ENCODE measurements around the gene FMOD. TPM values are rescaled to one million over a fixed set of nuclear protein-coding genes. Genes with fewer than 3 reads are reported as not detected.

Gene FMOD
- total RNA-seq, 1 donor from 2014 or later: 4.4 TPM

DNA sequence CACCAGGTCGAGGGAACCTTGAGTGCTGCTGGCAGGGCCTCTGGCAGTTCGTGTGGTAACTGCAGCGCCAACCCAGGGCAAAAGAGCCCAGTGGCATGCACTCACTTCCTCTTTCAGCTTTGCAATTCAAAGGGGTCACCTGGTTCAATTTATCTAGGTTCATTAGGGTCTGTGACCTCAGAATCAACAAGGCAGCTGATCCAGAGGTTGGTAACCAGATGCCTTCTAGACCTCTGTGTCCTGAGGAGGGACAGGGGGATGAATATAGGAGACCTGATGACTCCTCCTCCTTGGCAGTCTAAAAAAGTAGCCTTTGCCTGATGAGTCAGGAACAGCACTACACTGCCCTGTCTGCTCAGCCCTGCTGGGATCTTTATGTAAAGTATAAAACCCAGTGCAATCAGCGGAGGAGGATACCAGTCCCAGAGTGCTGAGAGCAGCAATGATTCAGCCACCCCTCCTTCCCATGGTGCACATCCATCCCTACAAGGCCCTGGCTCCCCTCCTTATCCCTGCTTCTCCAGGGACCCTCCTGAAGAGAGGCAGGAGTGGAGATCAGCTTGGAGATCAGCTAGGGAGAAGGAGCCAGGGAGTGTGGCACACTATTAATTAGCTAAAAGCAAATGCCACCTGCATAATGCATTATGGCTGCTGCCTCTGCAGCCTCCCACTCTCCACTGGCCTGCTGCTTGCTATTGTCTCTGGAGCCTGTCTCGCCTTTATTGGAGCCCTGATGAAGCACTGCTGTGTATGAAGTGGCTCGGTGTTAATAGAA is 11.2 kb upstream of the FMOD start:
- no peak for DNase-seq (ENCODE audit: low read depth)

DNA sequence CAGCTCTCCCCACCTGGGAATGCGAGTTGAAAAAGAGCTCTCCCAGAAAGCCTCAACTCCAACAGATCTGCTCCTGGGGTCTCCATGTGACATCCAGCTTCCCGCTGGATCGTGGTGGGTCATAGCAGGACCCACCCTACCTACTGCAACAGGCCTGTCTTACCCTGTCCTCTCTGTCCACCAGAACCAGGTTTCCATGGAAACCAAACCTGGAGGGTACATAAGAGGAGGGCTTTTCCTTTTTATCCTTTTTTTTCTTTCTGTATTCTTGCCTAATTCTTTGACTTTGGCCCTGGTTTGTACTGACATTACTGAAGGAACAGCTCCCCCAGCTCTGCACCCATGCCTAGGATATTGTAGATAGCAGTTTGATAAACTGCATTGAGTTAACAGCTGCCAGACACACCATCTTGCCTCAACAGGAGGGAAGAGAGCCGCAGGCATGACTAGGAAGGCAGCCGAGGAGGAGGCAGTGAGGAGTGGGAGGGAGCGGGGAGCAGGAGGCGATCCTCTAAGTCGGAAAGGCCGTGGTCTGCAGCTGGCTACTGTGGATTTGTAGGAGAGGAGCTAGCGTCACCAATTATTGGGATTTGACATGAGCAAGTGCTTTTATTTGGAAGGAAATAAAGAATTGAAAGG is 9.7 kb upstream of the FMOD start:
- DNase-seq (ENCODE audit: low read depth): no peak

DNA sequence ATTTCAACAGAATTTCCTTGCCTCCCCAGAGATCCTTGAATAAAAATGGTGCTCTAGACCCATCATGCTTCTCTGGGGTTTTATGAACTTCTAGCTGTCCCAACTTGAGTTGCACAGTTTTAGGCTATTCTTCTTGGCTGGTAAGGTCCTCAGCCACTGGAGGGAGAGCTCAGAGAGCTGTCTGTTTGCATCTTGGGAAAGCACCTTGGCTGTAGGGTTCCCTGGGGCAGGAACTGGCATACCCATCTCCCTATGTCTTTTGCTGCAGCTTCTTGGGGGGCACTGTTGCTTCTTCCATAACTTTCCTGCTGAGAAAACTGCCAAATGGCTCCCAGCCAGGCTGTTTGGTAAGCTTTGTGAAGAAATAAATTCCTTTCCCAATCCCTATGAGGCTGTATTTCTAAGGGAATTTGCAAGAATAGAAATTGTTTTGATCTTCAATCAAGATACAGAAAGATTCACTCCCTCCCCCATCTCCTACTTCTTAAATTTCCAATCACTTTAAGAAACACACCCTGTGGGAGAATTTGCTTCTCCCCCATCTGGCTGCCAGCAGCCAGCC is 8.2 kb upstream of the FMOD start:
- DNase-seq (ENCODE audit: low read depth): peak; percentile 43

DNA sequence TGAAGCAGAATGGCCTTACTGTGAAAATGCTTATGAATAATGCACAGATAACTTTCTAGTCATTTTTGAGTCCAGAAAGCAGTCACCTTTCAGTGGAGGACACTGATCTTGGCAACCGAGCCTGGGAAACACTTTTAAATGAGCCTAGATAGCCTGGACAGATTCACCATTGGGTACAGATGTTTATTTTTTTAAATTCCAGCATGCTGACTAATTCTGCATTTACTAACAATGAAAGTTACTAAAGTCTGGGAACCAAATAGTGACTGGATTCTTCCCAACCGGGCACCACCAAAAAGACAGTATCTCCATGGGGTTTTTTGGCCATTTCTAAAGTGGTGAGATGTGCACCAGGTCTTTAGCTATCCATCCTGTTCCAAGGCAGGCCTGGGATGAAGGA is 3.3 kb upstream of the FMOD start:
- DNase-seq (ENCODE audit: low read depth): peak; percentile 26

DNA sequence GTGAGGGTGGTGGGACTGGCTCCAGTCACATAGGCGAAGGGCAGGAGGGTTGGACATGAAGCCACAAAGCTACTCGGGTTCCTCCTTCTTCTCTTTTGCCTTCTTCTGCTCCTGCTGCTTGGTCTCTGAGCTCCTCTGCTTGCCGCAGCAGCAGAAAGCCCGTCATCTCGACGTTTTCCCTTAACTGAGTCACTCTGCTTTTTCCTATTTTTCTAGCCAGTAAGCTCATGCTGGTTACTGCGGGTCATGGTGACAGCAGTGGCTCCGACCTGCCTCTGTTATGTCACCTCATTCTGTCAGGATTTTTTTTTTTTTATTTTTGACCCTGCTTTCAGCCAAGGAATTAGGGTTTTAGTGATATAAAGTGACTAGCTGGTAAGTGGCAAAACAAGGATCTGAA is 2.6 kb upstream of the FMOD start:
- no peak for DNase-seq (ENCODE audit: low read depth)

DNA sequence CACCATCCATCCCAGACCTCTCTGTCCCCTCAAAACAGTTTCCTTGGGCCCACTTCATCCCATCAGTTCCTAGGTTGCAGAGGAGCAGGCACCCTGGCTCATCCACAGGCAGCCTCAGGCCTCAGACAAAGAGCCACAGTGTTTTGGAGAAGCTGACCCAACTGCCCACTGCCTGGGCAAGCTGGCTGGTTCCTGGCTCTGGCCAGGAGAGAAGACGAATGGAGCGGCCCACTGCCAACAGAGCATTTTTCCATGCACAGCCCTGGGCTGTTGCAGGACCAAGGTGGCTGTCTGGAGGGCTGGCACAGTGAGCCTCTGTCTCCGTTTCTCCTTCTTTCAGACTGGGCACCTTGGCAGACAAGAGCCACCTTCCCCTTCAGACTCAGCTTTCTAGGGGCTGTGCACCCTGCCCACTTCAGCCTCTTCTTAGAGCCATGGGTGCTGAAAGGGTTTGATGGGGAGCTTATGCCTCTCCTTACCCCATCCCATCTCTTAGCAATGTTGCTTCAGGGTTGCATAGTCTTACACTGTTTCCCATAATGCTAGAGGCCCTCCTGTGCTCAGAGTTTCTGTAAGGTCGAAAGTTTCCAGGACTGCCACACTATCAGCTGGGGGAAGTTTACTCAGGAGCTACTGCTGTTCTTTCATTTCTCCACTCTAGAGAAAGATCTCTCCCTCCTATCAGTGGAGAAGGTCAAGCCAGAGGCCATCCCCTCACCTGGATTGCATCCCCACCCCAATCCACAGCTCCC is 973 bp downstream of the FMOD start:
- DNase-seq (ENCODE audit: low read depth): no peak

DNA sequence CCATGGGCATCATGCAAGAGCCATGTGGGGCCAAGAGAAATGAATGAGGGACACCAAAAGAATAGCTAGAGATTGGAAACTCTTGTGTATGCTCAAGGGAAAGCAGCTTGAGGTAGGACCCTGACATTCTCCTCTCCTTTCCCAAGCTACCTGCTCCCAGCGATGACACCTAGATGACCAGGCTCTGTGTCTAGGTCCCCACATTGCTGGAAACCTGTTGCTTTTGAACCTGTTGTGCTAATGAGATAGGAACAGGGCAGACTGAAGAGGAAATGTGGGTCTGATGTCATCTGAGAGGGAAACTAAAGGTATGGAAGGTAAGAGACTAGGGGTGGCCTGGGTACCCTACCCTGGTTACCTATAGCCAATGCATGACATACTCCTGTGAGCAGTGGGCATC is 1.8 kb downstream of the FMOD start:
- DNase-seq (ENCODE audit: low read depth): no peak

DNA sequence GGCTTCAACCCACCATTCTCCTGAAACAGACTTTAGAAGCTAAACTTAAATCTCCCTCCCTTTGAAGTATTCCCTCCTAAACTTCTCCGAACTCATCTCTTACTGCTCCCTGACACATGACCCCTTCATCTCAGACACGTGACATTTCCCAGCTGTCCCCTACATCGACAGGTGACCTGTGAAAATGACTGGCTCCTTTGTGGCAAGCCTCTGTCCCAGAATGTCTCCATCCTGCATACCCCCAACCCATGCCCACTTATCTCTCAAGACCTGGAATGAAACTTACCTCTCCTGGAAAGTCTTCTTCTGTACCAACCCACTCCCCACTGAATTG is 4.2 kb downstream of the FMOD start:
- no peak for DNase-seq (ENCODE audit: low read depth)

DNA sequence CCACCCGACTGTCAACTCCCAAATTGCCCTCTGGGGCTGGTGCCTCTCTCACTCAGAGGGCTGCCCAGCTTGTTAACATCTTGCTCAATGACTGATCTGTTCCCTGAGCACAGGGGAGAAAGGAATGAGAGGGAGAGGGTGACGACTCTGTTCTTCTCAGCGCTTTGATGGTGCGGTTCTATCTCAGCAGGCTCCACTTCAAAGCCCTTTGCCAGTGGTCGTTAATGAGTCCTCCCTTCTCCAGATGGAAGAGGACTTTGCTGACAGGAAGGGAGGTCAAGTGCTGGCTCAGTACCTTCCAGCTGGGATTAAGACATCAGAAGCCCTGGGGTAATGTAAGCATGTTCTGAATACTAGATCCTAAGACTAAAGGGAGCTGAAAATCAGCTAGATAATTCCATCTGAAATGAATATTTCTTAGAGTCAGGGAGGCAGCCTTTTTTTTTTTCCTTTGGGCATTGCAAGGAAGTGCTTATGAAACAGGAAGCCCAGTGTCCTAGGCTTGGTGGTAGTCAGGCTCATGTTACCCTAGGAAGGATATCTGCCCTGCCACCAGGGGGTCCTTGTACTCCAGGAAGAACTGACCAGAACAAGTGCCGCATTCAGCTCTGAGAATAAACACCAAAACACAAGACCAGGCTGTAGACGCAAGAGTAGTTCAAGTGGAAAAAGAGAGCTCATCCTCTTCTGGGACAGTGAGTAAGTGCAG is 4.7 kb downstream of the FMOD start:
- DNase-seq (ENCODE audit: low read depth): no peak

DNA sequence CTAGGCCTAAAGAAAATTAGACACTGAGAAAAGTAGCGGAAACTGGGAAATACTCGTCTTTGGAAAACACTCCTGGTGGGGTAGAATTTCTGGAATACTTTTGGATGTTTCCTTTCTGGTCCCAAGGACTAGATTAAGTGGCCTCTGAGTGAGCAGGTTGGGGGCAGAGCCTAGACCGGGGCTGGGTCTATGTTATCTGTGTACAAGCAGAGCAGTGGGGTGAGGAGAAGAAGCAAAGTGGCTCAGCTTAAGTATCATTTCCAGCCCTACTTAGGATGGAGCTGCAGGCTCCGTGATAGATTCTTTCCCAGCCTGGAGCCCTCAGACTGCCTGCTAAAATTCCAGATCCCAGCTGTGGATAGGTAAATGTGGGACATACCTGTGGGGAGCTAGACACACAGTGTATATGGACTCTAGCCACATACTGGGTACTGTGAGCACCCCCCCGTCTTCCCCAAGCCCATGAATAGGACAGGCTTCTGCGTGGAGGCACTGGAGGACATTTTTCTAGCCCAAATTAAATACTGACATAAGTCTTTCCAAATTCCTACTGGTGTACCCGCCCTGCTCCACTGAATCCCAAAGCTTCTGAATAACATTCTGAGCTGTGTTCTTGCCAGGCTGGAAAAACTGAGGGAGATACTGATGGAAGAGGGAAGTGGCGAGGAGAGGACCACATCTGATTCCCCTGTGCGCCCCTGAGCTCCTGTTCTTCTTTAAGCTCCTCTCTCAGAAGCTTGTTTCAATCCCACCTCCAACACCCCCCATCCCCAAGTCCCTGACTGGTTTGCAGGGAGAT is 6.8 kb downstream of the FMOD start:
- DNase-seq (ENCODE audit: low read depth): no peak

DNA sequence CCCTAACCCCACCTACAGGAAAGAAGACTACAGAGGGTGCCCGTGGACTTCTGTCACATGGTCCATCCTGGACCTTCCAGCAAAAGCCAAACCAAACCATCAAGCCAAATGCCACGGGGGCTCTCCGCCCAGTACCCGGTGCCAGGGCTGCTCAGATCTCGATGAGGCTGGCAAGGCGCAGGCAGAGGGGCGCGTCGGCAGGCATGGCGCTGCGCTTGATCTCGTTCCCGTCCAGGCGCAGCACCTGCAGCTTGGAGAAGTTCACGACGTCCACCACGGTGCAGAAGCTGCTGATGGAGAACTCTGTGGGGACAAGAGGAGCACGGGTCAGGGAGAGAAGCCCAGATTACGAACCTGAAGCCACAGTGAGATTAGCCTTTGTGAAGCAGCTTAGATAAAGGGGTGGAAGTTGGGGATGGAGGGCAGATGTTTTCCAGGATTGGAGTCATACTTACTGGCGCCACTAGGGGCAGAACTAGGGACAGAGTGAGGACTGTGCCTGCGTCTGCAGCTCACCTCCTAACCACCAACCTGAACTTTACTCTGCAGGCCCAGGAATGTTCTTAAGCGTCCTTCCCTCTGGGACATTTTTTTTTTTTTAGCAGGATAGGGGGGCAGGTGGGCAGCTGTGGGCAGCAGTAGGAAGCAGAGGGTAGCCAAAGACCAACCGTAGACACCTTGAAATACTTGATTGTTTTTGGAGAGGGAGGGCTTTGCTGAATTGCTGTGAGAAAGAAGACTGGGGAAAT is 8.6 kb downstream of the FMOD start:
- DNase-seq (ENCODE audit: low read depth): peak; percentile 38

DNA sequence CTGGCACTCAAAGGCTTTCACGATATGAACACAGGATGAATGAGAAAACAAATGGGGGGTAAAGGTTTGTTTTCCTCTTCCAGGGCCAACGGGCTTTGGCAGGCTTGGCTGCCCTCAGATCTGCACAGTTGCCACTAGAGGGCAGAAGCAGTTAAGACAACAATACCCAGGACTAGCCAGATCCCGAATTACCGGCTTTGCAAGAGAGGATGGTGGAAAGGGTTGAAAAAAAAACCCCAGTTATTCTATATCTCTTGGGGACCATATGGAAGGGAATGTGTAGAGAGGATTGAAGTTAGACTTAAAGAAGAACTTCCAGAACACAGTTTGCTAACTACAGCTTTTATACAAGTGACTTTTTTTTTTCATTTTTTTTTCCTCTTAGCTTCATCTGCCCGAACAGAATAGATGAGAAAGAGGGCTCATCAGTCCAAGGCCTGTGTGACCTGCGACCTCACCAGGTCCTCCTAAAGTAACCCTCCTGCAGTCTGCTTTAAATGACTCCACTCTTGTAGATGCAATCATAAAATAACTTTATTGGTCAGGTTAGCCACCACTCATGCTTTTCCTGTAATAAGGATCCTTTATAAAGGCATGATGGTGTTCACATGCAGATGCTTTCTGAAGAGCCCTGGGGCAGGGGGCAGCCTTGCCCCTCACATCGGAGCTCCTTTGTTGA is 10.7 kb downstream of the FMOD start:
- DNase-seq (ENCODE audit: low read depth): peak; percentile 84

DNA sequence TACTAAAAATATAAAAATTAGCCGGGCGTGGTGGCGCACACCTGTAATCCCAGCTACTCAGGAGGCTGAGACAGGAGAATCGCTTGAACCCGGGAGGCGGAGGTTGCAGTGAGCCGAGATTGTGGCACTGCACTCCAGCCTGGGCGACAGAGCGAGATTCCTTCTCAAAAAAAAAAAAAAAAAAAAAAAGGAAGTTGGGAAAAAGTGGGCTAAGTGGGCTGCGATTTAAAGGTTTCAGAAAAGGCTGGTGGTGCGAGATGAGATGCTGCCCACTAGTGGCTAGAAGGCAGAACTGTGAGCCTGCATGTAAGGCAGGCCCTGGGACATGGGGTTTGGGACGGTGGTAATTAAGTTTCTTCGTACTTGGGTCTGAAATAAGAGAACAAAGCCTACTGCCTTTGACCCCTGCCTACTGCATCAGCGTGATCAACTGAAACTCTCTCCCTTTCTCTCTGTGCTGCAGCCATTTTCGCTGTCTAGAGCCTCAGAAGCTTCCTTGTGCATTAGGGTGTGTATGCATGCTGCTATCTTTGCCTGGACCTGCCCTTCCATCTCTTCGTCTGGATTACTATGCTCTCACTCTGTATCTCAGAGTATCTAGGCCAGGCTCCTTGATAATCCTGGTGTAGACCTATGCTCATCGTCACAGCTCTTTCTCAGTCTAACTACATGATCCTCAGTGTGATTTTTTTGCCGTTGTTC is 12.4 kb downstream of the FMOD start:
- DNase-seq (ENCODE audit: low read depth): peak; percentile 66

DNA sequence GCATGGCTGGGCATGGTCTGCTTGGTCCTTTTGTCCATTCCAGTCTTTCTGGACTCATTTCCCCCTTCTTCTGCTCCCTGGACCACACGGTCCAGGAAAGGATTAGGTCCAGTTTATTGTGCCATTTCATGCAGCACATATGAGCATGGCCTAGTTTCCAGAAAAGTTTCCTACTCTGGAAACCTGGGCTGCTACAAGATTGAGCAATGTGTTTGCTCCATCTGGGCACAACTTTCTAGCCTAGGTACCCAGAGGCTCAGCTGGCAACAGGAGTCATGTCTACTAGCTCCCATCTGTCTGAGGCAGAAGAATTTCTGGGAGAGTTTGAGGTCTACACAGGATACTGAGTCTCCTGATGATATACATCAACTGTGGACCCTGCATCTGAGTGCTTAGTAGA is 14.8 kb downstream of the FMOD start:
- no peak for DNase-seq (ENCODE audit: low read depth)

DNA sequence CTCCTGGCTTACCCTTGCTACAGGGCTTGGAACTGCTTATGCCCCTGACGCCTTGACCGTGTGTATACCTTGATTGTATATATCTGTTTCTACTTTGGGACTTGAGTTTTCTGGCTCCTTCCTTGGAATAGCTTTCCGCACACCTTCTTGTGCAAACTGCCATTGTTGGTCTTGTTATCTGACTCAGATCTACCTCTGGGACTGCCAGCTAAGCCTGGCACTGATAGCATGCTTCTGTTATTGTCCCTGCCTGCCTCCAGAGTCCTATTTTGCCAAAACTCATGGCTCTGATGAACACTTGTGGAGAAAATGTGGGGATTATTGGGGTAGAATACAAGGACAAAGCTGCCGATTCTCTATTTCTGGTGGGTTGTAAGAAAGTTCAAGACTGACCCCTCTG is 15.4 kb downstream of the FMOD start:
- DNase-seq (ENCODE audit: low read depth): no peak

DNA sequence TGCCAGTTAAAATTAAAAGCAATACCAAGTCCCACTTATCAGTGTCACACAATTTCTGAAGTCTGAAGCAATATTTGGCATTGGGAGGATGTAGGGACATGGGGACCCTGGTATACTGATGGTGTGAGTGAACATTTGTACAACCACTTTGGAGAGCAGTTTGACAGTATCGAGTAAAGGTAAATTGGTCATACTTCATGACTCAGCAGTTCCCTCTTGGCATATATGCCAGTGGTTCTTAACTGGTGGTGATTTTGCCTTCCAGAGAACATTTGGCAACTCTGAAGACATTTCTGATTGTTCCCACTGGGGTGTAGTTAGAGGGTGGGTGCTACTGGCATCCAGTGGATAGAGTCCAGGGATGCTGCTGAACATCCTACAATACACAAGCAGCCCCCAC is 19.7 kb downstream of the FMOD start:
- no peak for DNase-seq (ENCODE audit: low read depth)

DNA sequence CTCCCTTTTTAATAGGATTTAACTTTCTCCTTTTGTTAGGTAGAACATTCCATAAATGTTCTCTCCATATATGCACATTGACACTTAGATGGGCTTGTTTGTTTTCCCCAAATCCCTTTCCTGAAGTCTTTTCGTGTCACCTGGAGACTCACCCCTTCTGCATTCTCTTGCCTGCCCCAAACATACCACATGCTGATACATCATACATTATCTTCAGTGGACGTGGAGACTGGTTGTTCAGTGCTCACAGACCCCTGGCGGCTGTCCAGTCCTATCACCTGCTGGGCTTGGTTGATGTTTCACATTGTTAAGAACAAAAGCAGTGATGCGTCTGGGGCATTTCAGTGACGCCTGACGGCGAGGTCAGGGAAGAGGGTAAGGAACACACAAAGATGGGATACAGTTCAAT is 22.2 kb downstream of the FMOD start:
- no peak for DNase-seq (ENCODE audit: low read depth)

DNA sequence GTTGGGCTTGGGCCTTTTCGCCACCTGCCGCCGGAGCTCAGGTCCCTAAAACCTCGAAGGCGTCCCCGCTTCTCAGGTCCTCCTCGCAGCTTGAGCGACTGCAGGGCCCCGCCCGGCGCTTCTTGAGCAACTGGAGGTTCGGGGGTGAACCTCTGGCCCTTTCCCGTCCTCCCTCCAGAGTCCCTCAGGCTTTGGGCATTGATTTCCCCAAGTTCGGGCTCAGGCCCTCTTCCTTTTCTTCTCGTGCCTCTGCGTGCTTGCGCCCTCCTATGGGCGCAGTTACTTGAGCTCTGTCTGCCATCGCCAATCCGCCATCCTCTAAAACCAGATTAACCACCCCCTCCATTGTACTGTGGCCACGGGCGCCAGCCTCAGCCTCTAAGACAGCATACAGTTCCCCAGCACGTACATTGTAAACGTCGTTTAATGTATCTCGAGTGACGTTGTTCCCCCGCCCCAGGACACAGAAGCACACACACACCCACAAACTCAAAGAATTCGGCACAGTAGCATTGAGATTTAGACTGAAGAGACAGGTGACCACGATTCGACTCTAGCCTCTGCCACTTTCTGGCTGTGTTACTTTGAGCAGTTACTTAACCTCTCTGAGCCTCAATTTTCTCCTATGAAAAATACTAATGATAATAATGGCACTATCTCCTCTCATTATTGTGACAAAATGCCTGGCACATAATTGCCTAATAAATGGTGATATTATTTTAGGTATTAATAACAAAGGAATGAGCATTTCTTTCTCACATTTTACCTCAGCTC is 23.1 kb downstream of the FMOD start:
- DNase-seq (ENCODE audit: low read depth): peak; percentile 71
